B cell (primary cell): ENCODE results near the gene EYS. TPM values are rescaled to one million over a fixed set of nuclear protein-coding genes. Genes with fewer than 3 reads are reported as not detected.

Source experiments
- ATAC-seq: fragments of 200-7000 bp; cut with Tn5 transposase; one replicate; pipeline ENCODE4 v1.10.0; 2021; ENCODE audit warnings: low read depth, mild to moderate bottlenecking, moderate number of reproducible peaks, moderate library complexity
- CTCF ChIA-PET: fragments of 350-600 bp; sonication (Branson Sonifier 250); formaldehyde crosslinking; loops from one replicate; lab custom pipeline; 2021; ENCODE audit warnings: antibody characterized with exemption, inconsistent platforms; lab: Charles Lee
- POLR2A ChIA-PET: fragments of 350-600 bp; sonication (Branson Sonifier 250); formaldehyde crosslinking; loops from one replicate; lab custom pipeline; 2021; ENCODE audit warnings: antibody characterized with exemption; lab: Charles Lee
- DNase-seq: peaks from one replicate; pipeline ENCODE4 v3.0.0; 2013
- H2AFZ ChIP-seq: 2 replicates; pipeline ENCODE4 v1.6.1; 2012; ENCODE audit warnings: mild to moderate bottlenecking, low read depth, low read length; ENCODE audit not compliant: insufficient read depth, poor library complexity, severe bottlenecking
- H3K27ac ChIP-seq, 2 donors: 1 replicate in 1 of 2; 2 replicates in 1 of 2; pipeline ENCODE4 v1.5.1; 2012 to 2013; ENCODE audit warnings: low read length in 2 of 2, mild to moderate bottlenecking in 2 of 2, moderate library complexity in 1 of 2
- H3K27me3 ChIP-seq, 4 experiments: fragments of 200-600 bp in 1 of 4; sonication (generic) in 1 of 4; replicated peaks in 1 of 4; 1 replicate in 2 of 4; 2 replicates in 2 of 4; pipeline versions ENCODE4 v1.6.1 to v1.7.0; 2013 to 2016; ENCODE audit warnings: low read length in 3 of 4, mild to moderate bottlenecking in 2 of 4, mixed read lengths in 1 of 4, moderate library complexity in 1 of 4; ENCODE audit not compliant: insufficient read depth in 4 of 4, control insufficient read depth in 3 of 4; ENCODE audit errors: control extremely low read depth in 1 of 4
- H3K36me3 ChIP-seq, 2 experiments: replicated peaks in 1 of 2; 1 replicate in 1 of 2; 2 replicates in 1 of 2; pipeline versions ENCODE4 v1.6.1 to v1.7.1; 2013; ENCODE audit warnings: low read length in 1 of 2; ENCODE audit not compliant: insufficient read depth in 2 of 2, control insufficient read depth in 1 of 2; ENCODE audit errors: control extremely low read depth in 1 of 2, extremely low read depth in 1 of 2
- H3K4me1 ChIP-seq, 2 donors: fragments of 200-600 bp in 1 of 2; sonication (generic) in 1 of 2; 1 replicate in 1 of 2; 2 replicates in 1 of 2; pipeline versions ENCODE4 v1.5.1 to v1.6.1; 2013 to 2017; ENCODE audit warnings: low read length in 2 of 2; ENCODE audit not compliant: control insufficient read depth in 2 of 2, insufficient read depth in 2 of 2
- H3K4me2 ChIP-seq: replicated peaks from 2 replicates; pipeline ENCODE3; 2012; ENCODE audit warnings: mild to moderate bottlenecking, low read depth, low read length; ENCODE audit not compliant: poor library complexity, severe bottlenecking
- H3K4me3 ChIP-seq, 5 experiments: fragments of 200-600 bp in 1 of 5; sonication (generic) in 1 of 5; 1 replicate in 3 of 5; 2 replicates in 2 of 5; pipeline versions ENCODE4 v1.5.1 to v1.7.0; 2011 to 2016; ENCODE audit warnings: low read length in 4 of 5, mild to moderate bottlenecking in 4 of 5, low read depth in 2 of 5, control low read depth in 1 of 5, moderate library complexity in 1 of 5; ENCODE audit not compliant: insufficient read depth in 1 of 5; ENCODE audit errors: control extremely low read depth in 1 of 5, extremely low read depth in 1 of 5
- H3K79me2 ChIP-seq: fragments of 200-600 bp; sonication (generic); one replicate; pipeline ENCODE4 v1.6.0; 2016; ENCODE audit warnings: low read length; ENCODE audit not compliant: control insufficient read depth, insufficient read depth
- H3K9ac ChIP-seq: fragments of 200-600 bp; sonication (generic); 2 replicates; pipeline ENCODE4 v1.6.1; 2017; ENCODE audit warnings: mild to moderate bottlenecking, low read length, moderate library complexity
- H3K9me3 ChIP-seq, 3 donors: one replicate each; pipeline versions ENCODE4 v1.6.1 to v1.7.1; 2013; ENCODE audit warnings: low read length in 2 of 3; ENCODE audit not compliant: control insufficient read depth in 2 of 3, insufficient read depth in 1 of 3; ENCODE audit errors: control extremely low read depth in 1 of 3
- H4K20me1 ChIP-seq: 2 replicates; pipeline ENCODE4 v1.6.0; 2012; ENCODE audit warnings: mild to moderate bottlenecking, low read length; ENCODE audit not compliant: insufficient read depth, control insufficient read depth, poor library complexity, severe bottlenecking
- H3K27ac Mint-ChIP-seq: one replicate; pipeline ENCODE4 v1.8.0; 2021; ENCODE audit warnings: mixed read lengths
- H3K27me3 Mint-ChIP-seq: one replicate; pipeline ENCODE4 v1.8.0; 2021; ENCODE audit warnings: mixed read lengths
- H3K4me1 Mint-ChIP-seq: one replicate; pipeline ENCODE4 v1.8.0; 2021; ENCODE audit warnings: mixed read lengths
- H3K4me3 Mint-ChIP-seq: one replicate; pipeline ENCODE4 v1.8.0; 2021; ENCODE audit warnings: mixed read lengths
- H3K9me3 Mint-ChIP-seq: one replicate; pipeline ENCODE4 v1.8.0; 2022; ENCODE audit warnings: mixed read lengths; ENCODE audit not compliant: insufficient read depth
- CTCF ChIP-seq: fragments of 200-600 bp; IDR thresholded peaks from one replicate; pipeline ENCODE4 v1.8.0; 2022; ENCODE audit warnings: antibody characterized with exemption, mild to moderate bottlenecking
- EZH2 ChIP-seq: IDR thresholded peaks from 2 replicates; pipeline ENCODE4 v1.6.1; 2012; ENCODE audit warnings: borderline replicate concordance, low read depth, mild to moderate bottlenecking, moderate library complexity, low read length; ENCODE audit not compliant: insufficient read depth, poor library complexity, severe bottlenecking
- WGBS: methylation state at CpG from one replicate; pipeline ENCODE4 v1.1.5; 2013; ENCODE audit warnings: missing lambda C conversion rate; ENCODE audit not compliant: insufficient coverage; 5-methylcytosine and 5-hydroxymethylcytosine counted together
- intact Hi-C: fragments of 100-400 bp; cut with micrococcal nuclease; formaldehyde crosslinking; loops from one replicate; pipeline ENCODE4 v1.10.0; 2022
- polyA plus RNA-seq: library from polyadenylated mRNA; depleted of rRNA; stranded (reverse); fragments of >200 nt; gene quantifications from 2 replicates; pipeline ENCODE4 v1.2.3, GENCODE V29; 2012
- total RNA-seq, 2 donors: library from RNA; stranded (reverse); fragments of 120-200 nt in 1 of 2; gene quantifications; 1 replicate in 1 of 2; 2 replicates in 1 of 2; pipeline versions ENCODE4 v1.2.3 to v1.2.4, GENCODE V29; 2013 to 2022

EYS gene
- total and polyA plus RNA-seq, 2 donors (not counting 1 experiment from before 2014, with no cell fraction given): not detected

DNA sequence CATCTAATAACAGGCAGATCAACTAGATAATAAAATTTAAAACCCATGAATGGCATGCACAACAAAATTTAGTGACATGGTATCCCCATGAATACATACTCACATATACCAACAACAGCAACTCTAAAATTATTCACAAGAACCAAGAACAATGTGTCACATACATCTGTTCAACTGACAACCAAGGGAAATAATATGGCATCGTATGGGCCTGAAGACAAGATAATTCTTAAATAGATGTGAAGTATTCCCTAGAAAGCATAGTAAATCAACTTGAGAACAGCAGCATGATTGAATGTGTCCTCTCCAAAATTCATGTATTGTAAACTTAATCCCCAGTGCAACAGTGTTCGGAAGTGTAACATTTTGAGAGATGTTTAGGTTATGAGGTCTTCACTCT is 635.5 kb downstream of the EYS start:
- peaks cover 9% of the 10 kb centered on the region for H3K9me3 Mint-ChIP-seq
- no peaks in the 10 kb centered on the region for H3K4me1 Mint-ChIP-seq
- ATAC-seq: no peak
- H3K27me3 Mint-ChIP-seq: no peaks in the 10 kb centered on the region
- H3K27ac Mint-ChIP-seq: no peak overlapping the region
- ChIA-PET POLR2A (no interaction called here), CTCF (no interaction called here)
- Histone ChIP-seq H3K79me2 (no peaks in the 10 kb centered on the region), H3K27me3 (no peaks in the 10 kb centered on the region), H3K9ac (no peak overlapping the region), H3K36me3 (no peaks in the 10 kb centered on the region), H3K9me3 (no peaks in the 10 kb centered on the region), H2AFZ (no peak overlapping the region), H3K27ac (no peak overlapping the region), H3K4me3 (no peak overlapping the region), H3K4me1 (no peaks in the 10 kb centered on the region), H4K20me1 (no peaks in the 10 kb centered on the region), H3K4me2 (no peak overlapping the region)
- intact Hi-C loops: no loop called here
- no peak overlapping the region for H3K4me3 Mint-ChIP-seq
- no CpG with 5 or more reads among the region's 2 CpGs for WGBS
- no peak for DNase-seq
- TF ChIP-seq EZH2 (no peak), CTCF (no peak)

GRCh38 chr6:65064844-65065243 is 642.2 kb downstream of the EYS start:
- intact Hi-C loops: no loop called here
- no peaks in the 10 kb centered on the region for H3K36me3 ChIP-seq
- H3K9ac ChIP-seq: no peak overlapping the region
- Mint-ChIP-seq H3K4me3 (no peak overlapping the region), H3K27me3 (no peaks in the 10 kb centered on the region), H3K4me1 (no peaks in the 10 kb centered on the region), H3K9me3 (peaks cover 2% of the 10 kb centered on the region), H3K27ac (no peak overlapping the region)
- no peak overlapping the region for H3K27ac ChIP-seq
- TF ChIP-seq CTCF (no peak), EZH2 (no peak)
- H3K27me3 ChIP-seq: no peaks in the 10 kb centered on the region
- no peaks in the 10 kb centered on the region for H3K79me2 ChIP-seq
- ChIA-PET POLR2A (no interaction called here), CTCF (no interaction called here)
- H3K4me2 ChIP-seq: no peak overlapping the region
- no peaks in the 10 kb centered on the region for H4K20me1 ChIP-seq
- no peak overlapping the region for H2AFZ ChIP-seq
- H3K4me1 ChIP-seq: no peaks in the 10 kb centered on the region
- H3K9me3 ChIP-seq: no peaks in the 10 kb centered on the region
- WGBS: no CpG with 5 or more reads among the region's 1 CpG
- ATAC-seq: no peak
- H3K4me3 ChIP-seq: no peak overlapping the region
- no peak for DNase-seq
